GM18870 (cell line): ENCODE results near the gene PGS1.

Source experiments
- ATAC-seq: cut with Tn5 transposase; IDR thresholded peaks from one replicate; pipeline ENCODE4 v1.9.1; 2021; ENCODE audit warnings: moderate library complexity; ENCODE audit not compliant: unreplicated experiment

The PGS1 gene

GRCh38 chr17:78423961-78424675, 45.7 kb downstream of the PGS1 start:
- ATAC-seq: no peak

DNA sequence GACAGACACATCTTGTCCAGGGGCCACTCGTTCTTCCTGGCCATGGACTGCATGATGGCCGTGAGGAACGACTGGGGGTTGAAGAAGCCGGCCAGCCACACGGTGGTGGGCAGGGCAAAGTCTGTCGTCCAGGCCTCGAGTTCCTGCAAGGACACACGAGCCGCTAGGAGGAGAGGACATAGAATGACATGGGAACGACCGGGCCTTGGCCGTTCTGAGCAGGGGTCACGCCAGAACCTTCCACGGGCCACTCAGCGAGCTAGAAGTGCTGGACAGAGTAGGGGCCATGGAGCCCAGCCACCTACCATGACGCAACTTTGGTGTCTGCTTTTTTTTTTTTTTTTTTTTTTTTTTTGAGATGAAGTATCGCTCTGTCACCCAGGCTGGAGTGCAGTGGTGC, 47.0 kb downstream of the PGS1 start:
- no peak for ATAC-seq

GRCh38 chr17:78426293-78426879, 47.9 kb downstream of the PGS1 start:
- no peak for ATAC-seq

DNA sequence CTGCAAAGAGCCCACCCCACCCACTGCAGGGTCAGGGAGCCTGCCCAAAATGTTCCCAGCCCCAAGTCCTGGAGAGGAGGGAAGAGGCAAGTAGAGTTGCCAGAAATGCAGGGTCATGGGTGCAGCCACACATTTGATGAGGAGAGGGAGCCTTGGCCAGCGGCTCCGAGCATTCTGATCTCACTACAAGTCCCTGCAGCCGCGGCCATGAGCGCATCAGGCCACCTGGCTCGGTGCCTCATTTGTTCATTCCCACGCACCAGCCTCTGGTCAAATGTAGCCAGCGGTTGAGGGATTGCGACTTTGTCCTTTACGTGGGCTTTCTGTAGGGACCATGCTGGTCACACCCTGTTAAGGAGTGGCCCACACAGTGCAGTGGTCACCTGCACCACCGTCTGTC, 48.7 kb downstream of the PGS1 start:
- no peak for ATAC-seq

DNA sequence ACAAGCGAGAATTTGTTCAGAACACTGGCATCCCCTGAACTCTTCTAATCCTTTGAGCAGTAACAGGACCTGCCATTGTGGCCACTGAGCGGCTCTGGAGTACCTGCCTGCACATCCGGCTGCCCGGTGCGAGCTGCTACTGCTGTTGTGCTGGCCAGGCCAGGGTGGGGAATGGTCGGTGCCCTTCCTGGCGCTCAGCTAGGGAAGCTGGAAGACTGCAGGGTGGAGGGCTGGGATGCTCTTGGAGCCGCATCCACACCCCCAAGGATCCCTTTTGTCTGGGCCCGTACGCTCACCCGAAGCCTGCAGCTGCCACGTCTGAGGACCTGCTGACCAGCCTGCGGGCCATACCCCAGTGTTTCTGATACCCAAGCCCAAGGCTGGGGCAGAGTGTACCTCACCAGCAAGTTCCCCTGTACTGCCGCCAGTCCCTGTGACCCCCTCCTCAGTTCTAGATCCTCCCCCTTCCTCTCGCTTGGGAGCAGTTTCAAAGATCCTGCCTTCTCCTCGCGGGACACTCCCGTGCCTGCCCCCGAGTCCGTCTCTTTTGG, 49.7 kb downstream of the PGS1 start:
- ATAC-seq: no peak

DNA sequence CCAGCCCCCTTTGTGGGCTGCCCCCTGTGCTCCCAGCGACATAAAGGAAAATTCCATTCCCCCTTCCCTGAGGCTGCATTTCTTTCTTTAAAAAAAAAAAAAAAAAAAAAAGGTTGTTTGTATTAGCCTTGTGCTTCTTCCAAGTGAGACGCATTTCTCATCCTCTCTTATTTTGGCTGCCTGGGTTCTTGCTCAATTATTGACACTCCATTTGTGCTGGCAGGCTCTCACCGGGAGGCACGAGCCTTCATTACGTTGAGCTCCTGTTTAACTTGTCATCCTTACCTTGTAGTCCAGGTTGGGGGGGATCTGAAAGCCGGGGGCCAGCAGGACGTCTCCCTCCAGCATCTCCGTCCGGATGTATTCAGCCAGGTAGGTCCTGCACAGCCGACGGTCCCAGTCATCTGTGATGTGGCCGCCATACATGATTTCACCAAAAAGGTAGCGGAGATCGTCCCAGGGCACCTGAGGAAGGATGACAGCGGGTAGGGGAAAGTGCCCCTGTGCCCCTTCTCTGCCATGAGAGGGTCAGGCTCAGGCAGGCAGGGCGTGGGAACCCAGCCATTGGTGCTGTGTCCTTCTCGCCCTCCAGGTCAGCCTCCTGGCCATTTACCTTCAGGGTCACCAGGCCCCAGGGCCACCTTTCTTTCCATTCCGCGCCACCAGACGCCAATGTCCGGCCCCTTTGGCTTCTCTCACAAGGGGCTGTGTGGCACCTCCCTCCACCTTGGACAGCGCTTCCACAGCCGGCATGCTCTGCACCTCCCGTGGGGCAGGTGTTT, 50.6 kb downstream of the PGS1 start:
- no peak for ATAC-seq

- ATAC-seq: no peak
These were observed 51.2 kb downstream of the PGS1 start for GRCh38 chr17:78429618-78429995.

- no peak for ATAC-seq
These were observed 52.6 kb downstream of the PGS1 start for GRCh38 chr17:78430892-78431691.

DNA sequence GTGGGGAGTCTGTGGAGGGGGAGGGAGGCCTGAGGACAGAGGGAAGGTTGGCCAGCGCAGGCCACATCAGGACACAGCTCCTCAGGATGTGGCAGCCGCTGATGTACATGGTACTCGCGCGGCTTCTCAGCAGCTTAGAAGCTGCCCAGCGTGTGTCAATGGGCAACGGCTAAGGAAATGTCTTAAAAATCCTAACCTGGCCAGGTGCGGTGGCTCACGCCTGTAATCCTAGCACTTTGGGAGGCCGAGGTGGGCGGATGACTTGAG, 53.2 kb downstream of the PGS1 start:
- ATAC-seq: no peak

- ATAC-seq: no peak
These were observed 54.0 kb downstream of the PGS1 start for GRCh38 chr17:78432226-78433012.

GRCh38 chr17:78433013-78433727, 54.7 kb downstream of the PGS1 start:
- no peak for ATAC-seq

- no peak for ATAC-seq
These were observed 55.4 kb downstream of the PGS1 start for GRCh38 chr17:78433780-78434335.

GRCh38 chr17:78434455-78435329, 56.2 kb downstream of the PGS1 start:
- no peak for ATAC-seq

DNA sequence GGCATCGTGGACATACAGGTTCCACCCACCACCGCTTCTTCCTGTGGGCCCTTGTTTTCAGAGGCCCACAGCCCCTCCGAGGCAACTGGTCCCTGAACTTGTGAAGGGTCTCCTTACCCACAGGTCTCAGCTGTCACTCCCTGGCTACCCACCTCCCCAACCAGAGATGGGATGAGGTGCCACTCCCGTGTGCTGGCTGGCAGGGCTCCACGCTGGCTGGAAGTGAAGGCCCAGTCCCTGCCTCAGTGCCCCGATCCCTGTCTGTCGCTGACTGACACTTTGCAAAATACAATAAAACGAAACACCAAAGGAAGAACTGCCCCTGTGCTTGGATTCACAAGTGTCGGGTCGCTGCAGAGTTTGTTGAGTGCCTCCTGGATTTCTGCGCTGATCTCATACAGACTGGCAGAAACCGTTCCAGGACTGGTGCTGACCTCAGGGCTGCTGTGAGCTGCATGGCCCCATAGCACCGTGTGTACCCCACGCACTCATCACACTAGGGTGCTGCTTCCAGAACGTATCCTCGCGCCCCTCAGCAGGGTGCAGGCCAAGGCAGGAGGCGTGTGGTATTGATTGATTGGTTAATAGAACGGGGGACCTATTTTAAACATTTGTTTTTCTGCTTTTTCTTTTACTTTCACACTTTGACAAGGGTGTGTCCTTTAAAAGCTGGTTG, 57.0 kb downstream of the PGS1 start:
- ATAC-seq: no peak

GRCh38 chr17:78437508-78438169, 59.2 kb downstream of the PGS1 start:
- ATAC-seq: no peak

DNA sequence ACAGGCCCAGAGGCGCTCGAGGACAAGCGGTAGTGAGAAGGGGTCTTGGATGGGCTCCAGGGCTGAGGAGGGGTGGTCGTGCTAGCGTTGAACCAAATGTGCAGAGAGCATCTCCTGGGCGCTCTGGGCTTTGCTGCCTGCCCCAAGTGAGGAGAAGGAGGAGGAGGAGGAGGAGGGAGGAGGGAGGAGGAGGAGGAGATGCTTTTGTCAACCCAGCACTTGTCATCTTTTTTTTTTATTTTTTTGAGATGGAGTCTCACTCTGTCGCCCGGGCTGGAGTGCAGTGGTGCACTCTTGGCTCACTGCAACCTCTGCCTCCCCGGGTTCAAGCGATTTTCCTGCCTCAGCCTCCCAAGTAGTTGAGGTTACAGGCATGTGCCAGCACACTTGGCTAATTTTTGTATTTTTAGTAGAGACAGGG, 59.8 kb downstream of the PGS1 start:
- ATAC-seq: no peak

- no peak for ATAC-seq
These were observed 60.4 kb downstream of the PGS1 start for GRCh38 chr17:78438694-78439325.
